ENCODE measurements around the gene METTL2B. TPM values are rescaled to one million over a fixed set of nuclear protein-coding genes. Genes with fewer than 3 reads are reported as not detected.
"Not testable (repeated sequence)": the region's sequence is repeated elsewhere in the genome, so short reads cannot be mapped to it uniquely, and the experiment has no call there.

The METTL2B gene
- total and polyA plus RNA-seq, 2 donors (not counting 3 experiments of a cell fraction or from before 2014, with no cell fraction given) = 15.9 to 30.0 TPM

- CTCF ChIA-PET = interaction anchor here (3.2 kb wide), 1 partner anchor 40 kb away, joined by 18 read pairs; no protein-coding TSS in a partner anchor
- BruUV-seq (replicated peaks) = not testable (repeated sequence)
Observed at GRCh38 chr7:128466871-128467270, 9.7 kb upstream of the METTL2B start.

GRCh38 chr7:128477336-128477690, 765 bp downstream of the METTL2B start:
- H4K20me1 ChIP-seq (replicated peaks; ENCODE audit: control insufficient read depth, extremely low read depth, insufficient read depth, low read length); H3K4me1 ChIP-seq (ENCODE audit: control insufficient read depth, extremely low read depth, insufficient read depth, low read length); H3K27me3 ChIP-seq (ENCODE audit: control insufficient read depth in 2 of 2, insufficient read depth in 2 of 2, low read length in 2 of 2); H3K36me3 ChIP-seq (ENCODE audit: control insufficient read depth in 2 of 2, extremely low read depth in 1 of 2, insufficient read depth in 2 of 2, low read length in 2 of 2); H3K9me3 ChIP-seq (replicated peaks; ENCODE audit: control insufficient read depth, insufficient read depth, low read length); H3K9me1 ChIP-seq (replicated peaks; ENCODE audit: control insufficient read depth, extremely low read depth, insufficient read depth, low read length); dilution Hi-C loops (cut with MboI; ENCODE audit: extremely low pct_ligation_motif_present, low sequenced_read_pairs); POLR2A ChIA-PET; DNase-seq (ENCODE audit: low read depth, low spot score); FAIRE-seq; BruUV-seq (replicated peaks): not testable (repeated sequence)
- intact Hi-C loops (cut with micrococcal nuclease) = loop anchor here (5.0 kb wide), 1 partner anchor 405 kb away; no protein-coding TSS in a partner anchor
- peak overlapping the region; percentile 73 to 94 (median 91) for H3K4me3 ChIP-seq (replicated peaks in 1 of 3; ENCODE audit: insufficient read depth in 1 of 3, low read depth in 1 of 3, low read length in 3 of 3)
- peaks cover 20% of the 10 kb centered on the region for H3K79me2 ChIP-seq (ENCODE audit: control insufficient read depth, insufficient read depth, low read length)
- H3K4me2 ChIP-seq (ENCODE audit: insufficient read depth, low read length) = peak overlapping the region; percentile 95
- peak overlapping the region; percentile 83 for H3K9ac ChIP-seq (replicated peaks; ENCODE audit: extremely low read depth, insufficient read depth, low read length)
- CTCF ChIA-PET = interaction anchor here (0.5 kb wide), 1 partner anchor 128 kb away, joined by 3 read pairs; no protein-coding TSS in a partner anchor
- H2AFZ ChIP-seq (ENCODE audit: low read depth, low read length) = peak overlapping the region; percentile 94
- peak overlapping the region; percentile 85 for H3K27ac ChIP-seq (ENCODE audit: insufficient read depth, low read depth, low read length)

More at GRCh38 chr7:128466871-128467270, 9.7 kb upstream of the METTL2B start:
- DNase-seq (ENCODE audit: low read depth, low spot score); intact Hi-C loops (cut with micrococcal nuclease); H4K20me1 ChIP-seq (replicated peaks; ENCODE audit: control insufficient read depth, extremely low read depth, insufficient read depth, low read length); H3K27me3 ChIP-seq (ENCODE audit: control insufficient read depth in 2 of 2, insufficient read depth in 2 of 2, low read length in 2 of 2); H3K4me1 ChIP-seq (ENCODE audit: control insufficient read depth, extremely low read depth, insufficient read depth, low read length); H3K9ac ChIP-seq (replicated peaks; ENCODE audit: extremely low read depth, insufficient read depth, low read length); dilution Hi-C loops (cut with MboI; ENCODE audit: extremely low pct_ligation_motif_present, low sequenced_read_pairs); H3K4me3 ChIP-seq (replicated peaks in 1 of 3; ENCODE audit: insufficient read depth in 1 of 3, low read depth in 1 of 3, low read length in 3 of 3); H3K27ac ChIP-seq (ENCODE audit: insufficient read depth, low read depth, low read length); H3K4me2 ChIP-seq (ENCODE audit: insufficient read depth, low read length); FAIRE-seq; POLR2A ChIA-PET; H3K79me2 ChIP-seq (ENCODE audit: control insufficient read depth, insufficient read depth, low read length); H3K9me3 ChIP-seq (replicated peaks; ENCODE audit: control insufficient read depth, insufficient read depth, low read length); H2AFZ ChIP-seq (ENCODE audit: low read depth, low read length); H3K36me3 ChIP-seq (ENCODE audit: control insufficient read depth in 2 of 2, extremely low read depth in 1 of 2, insufficient read depth in 2 of 2, low read length in 2 of 2); H3K9me1 ChIP-seq (replicated peaks; ENCODE audit: control insufficient read depth, extremely low read depth, insufficient read depth, low read length): not testable (repeated sequence)

GRCh38 chr7:128479082-128479481, 2.5 kb downstream of the METTL2B start:
- H3K4me1 ChIP-seq (ENCODE audit: control insufficient read depth, extremely low read depth, insufficient read depth, low read length); dilution Hi-C loops (cut with MboI; ENCODE audit: extremely low pct_ligation_motif_present, low sequenced_read_pairs); H3K9me1 ChIP-seq (replicated peaks; ENCODE audit: control insufficient read depth, extremely low read depth, insufficient read depth, low read length); H2AFZ ChIP-seq (ENCODE audit: low read depth, low read length); H3K36me3 ChIP-seq (ENCODE audit: control insufficient read depth in 2 of 2, extremely low read depth in 1 of 2, insufficient read depth in 2 of 2, low read length in 2 of 2); H4K20me1 ChIP-seq (replicated peaks; ENCODE audit: control insufficient read depth, extremely low read depth, insufficient read depth, low read length); H3K27ac ChIP-seq (ENCODE audit: insufficient read depth, low read depth, low read length); H3K4me2 ChIP-seq (ENCODE audit: insufficient read depth, low read length); CTCF ChIA-PET; POLR2A ChIA-PET; H3K9ac ChIP-seq (replicated peaks; ENCODE audit: extremely low read depth, insufficient read depth, low read length); BruUV-seq (replicated peaks); H3K9me3 ChIP-seq (replicated peaks; ENCODE audit: control insufficient read depth, insufficient read depth, low read length); FAIRE-seq; DNase-seq (ENCODE audit: low read depth, low spot score); H3K27me3 ChIP-seq (ENCODE audit: control insufficient read depth in 2 of 2, insufficient read depth in 2 of 2, low read length in 2 of 2); H3K4me3 ChIP-seq (replicated peaks in 1 of 3; ENCODE audit: insufficient read depth in 1 of 3, low read depth in 1 of 3, low read length in 3 of 3): not testable (repeated sequence)
- intact Hi-C loops (cut with micrococcal nuclease) = loop anchor here (5.0 kb wide), 1 partner anchor 403 kb away; no protein-coding TSS in a partner anchor
- peaks cover 20% of the 10 kb centered on the region for H3K79me2 ChIP-seq (ENCODE audit: control insufficient read depth, insufficient read depth, low read length)

- H4K20me1 ChIP-seq (replicated peaks; ENCODE audit: control insufficient read depth, extremely low read depth, insufficient read depth, low read length); H3K79me2 ChIP-seq (ENCODE audit: control insufficient read depth, insufficient read depth, low read length); H3K36me3 ChIP-seq (ENCODE audit: control insufficient read depth in 2 of 2, extremely low read depth in 1 of 2, insufficient read depth in 2 of 2, low read length in 2 of 2); BruUV-seq (replicated peaks); H3K4me1 ChIP-seq (ENCODE audit: control insufficient read depth, extremely low read depth, insufficient read depth, low read length); H3K27ac ChIP-seq (ENCODE audit: insufficient read depth, low read depth, low read length); H3K9ac ChIP-seq (replicated peaks; ENCODE audit: extremely low read depth, insufficient read depth, low read length); FAIRE-seq; CTCF ChIA-PET; POLR2A ChIA-PET; H2AFZ ChIP-seq (ENCODE audit: low read depth, low read length); DNase-seq (ENCODE audit: low read depth, low spot score); H3K9me3 ChIP-seq (replicated peaks; ENCODE audit: control insufficient read depth, insufficient read depth, low read length); dilution Hi-C loops (cut with MboI; ENCODE audit: extremely low pct_ligation_motif_present, low sequenced_read_pairs); H3K4me2 ChIP-seq (ENCODE audit: insufficient read depth, low read length); H3K9me1 ChIP-seq (replicated peaks; ENCODE audit: control insufficient read depth, extremely low read depth, insufficient read depth, low read length); intact Hi-C loops (cut with micrococcal nuclease); H3K4me3 ChIP-seq (replicated peaks in 1 of 3; ENCODE audit: insufficient read depth in 1 of 3, low read depth in 1 of 3, low read length in 3 of 3); H3K27me3 ChIP-seq (ENCODE audit: control insufficient read depth in 2 of 2, insufficient read depth in 2 of 2, low read length in 2 of 2): not testable (repeated sequence)
Observed at GRCh38 chr7:128488134-128488533, 11.6 kb downstream of the METTL2B start.
